Stimulated activated CD8-positive, alpha-beta memory T cell treated with anti-CD3 and anti-CD28 coated beads, Interleukin-2, amount 100 ng/mL, for 1 hour (primary cell): Measurements from ENCODE around the gene TC2N.
"Not testable (repeated sequence)": the region's sequence is repeated elsewhere in the genome, so short reads cannot be mapped to it uniquely, and the experiment has no call there.

Experiments
- DNase-seq, 2 donors: peaks; one replicate each; pipeline ENCODE4 v3.0.0-alpha.2; 2020; ENCODE audit warnings: low read depth in 2 of 2

Gene TC2N

GRCh38 chr14:91867316-91867988 lies at the start of gene TC2N:
TC2N (minus strand) TSS chr14:91867536; CDS start chr14:91813769, 53,767 bp downstream.
- no peak for DNase-seq

GRCh38 chr14:91912035-91912434 lies 44.7 kb upstream of the TC2N start:
- no peak for DNase-seq

GRCh38 chr14:91911474-91912032 lies 44.2 kb upstream of the TC2N start:
- DNase-seq = peak in 1 of 2 donors; percentile 6

GRCh38 chr14:91910196-91910595 lies 42.9 kb upstream of the TC2N start:
- no peak for DNase-seq

- DNase-seq = no peak
Observed at GRCh38 chr14:91906374-91906773, 39.0 kb upstream of the TC2N start.

- no peak for DNase-seq
Observed at GRCh38 chr14:91904956-91905645, 37.8 kb upstream of the TC2N start.

- DNase-seq = no peak
Observed at GRCh38 chr14:91904483-91904882, 37.1 kb upstream of the TC2N start.

GRCh38 chr14:91903070-91903469 lies 35.7 kb upstream of the TC2N start:
- DNase-seq = no peak

GRCh38 chr14:91902336-91902735 lies 35.0 kb upstream of the TC2N start:
- DNase-seq = no peak

GRCh38 chr14:91901449-91902226 lies 34.3 kb upstream of the TC2N start:
- DNase-seq = no peak

GRCh38 chr14:91899806-91900205 lies 32.5 kb upstream of the TC2N start:
- DNase-seq = no peak

- DNase-seq = no peak
Observed at GRCh38 chr14:91899213-91899612, 31.9 kb upstream of the TC2N start.

GRCh38 chr14:91898372-91898771 lies 31.0 kb upstream of the TC2N start:
- DNase-seq = no peak

- DNase-seq = not testable (repeated sequence)
Observed at GRCh38 chr14:91897716-91898115, 30.4 kb upstream of the TC2N start.

GRCh38 chr14:91897106-91897701 lies 29.9 kb upstream of the TC2N start:
- DNase-seq = no peak

- no peak for DNase-seq
Observed at GRCh38 chr14:91896419-91896818, 29.1 kb upstream of the TC2N start.

GRCh38 chr14:91893669-91894068 lies 26.3 kb upstream of the TC2N start:
- DNase-seq = no peak

- DNase-seq = no peak
Observed at GRCh38 chr14:91893007-91893406, 25.7 kb upstream of the TC2N start.

GRCh38 chr14:91891721-91892220 lies 24.4 kb upstream of the TC2N start:
- no peak for DNase-seq

- no peak for DNase-seq
Observed at GRCh38 chr14:91891101-91891500, 23.8 kb upstream of the TC2N start.

- DNase-seq = no peak
Observed at GRCh38 chr14:91890291-91890749, 23.0 kb upstream of the TC2N start.
